BJ (cell line): Measurements from ENCODE around the gene SLC22A23. TPM values are rescaled to one million over a fixed set of nuclear protein-coding genes. Genes with fewer than 3 reads are reported as not detected.
A peak's percentile ranks its signal among the peaks of the same experiment; 100 is the strongest.

Experiments used
- CTCF ChIA-PET: fragments of 350-600 bp; formaldehyde crosslinking; extraction: SDS; loops from one replicate; lab custom pipeline; 2021; ENCODE audit warnings: antibody characterized with exemption, inconsistent platforms; lab: Yijun Ruan, JAX
- POLR2A ChIA-PET: fragments of 300-600 bp; sonication (Branson Sonifier 250); formaldehyde crosslinking; extraction: SDS; loops from one replicate; lab custom pipeline; 2021; ENCODE audit warnings: antibody characterized with exemption; lab: Charles Lee
- DNase-seq: peaks from one replicate; pipeline ENCODE4 v3.0.0-alpha.2; 2011; ENCODE audit warnings: low read depth
- H3K27me3 ChIP-seq: 2 replicates; pipeline ENCODE4 v1.6.0; 2011; ENCODE audit warnings: low read length; ENCODE audit not compliant: control insufficient read depth, insufficient read depth
- H3K36me3 ChIP-seq: 2 replicates; pipeline ENCODE4 v1.5.1; 2011; ENCODE audit warnings: low read length; ENCODE audit not compliant: control insufficient read depth, insufficient read depth
- H3K4me3 ChIP-seq: 2 replicates; pipeline ENCODE4 v1.5.1; 2011; ENCODE audit warnings: low read depth, mild to moderate bottlenecking, control low read depth, low read length
- CTCF ChIP-seq: IDR thresholded peaks from 2 replicates; pipeline ENCODE4 v1.5.1; 2011; ENCODE audit warnings: low read depth, mild to moderate bottlenecking, control low read depth, inconsistent platforms, low read length, moderate library complexity; ENCODE audit not compliant: insufficient read depth
- polyA plus RNA-seq: library from polyadenylated mRNA; depleted of rRNA; stranded (reverse); fragments of >200 nt; gene quantifications from 2 replicates; pipeline ENCODE4 v1.2.3, GENCODE V29; 2011

Gene SLC22A23
- polyA plus RNA-seq, 1 experiment = 0.44 TPM

- ChIA-PET CTCF (interaction anchor here (0.7 to 1.2 kb wide), 4 partner anchors 12 to 153 kb away, joined by 3 to 5 read pairs (median 4); no protein-coding TSS in a partner anchor), POLR2A (no interaction called here)
- TF ChIP-seq CTCF = no peak
- Histone ChIP-seq H3K27me3 (peaks cover 43% of the 10 kb centered on the region), H3K4me3 (no peak overlapping the region), H3K36me3 (no peaks in the 10 kb centered on the region)
- no peak for DNase-seq
Measured at GRCh38 chr6:3229566-3230178, 227.2 kb downstream of the SLC22A23 start.

- Histone ChIP-seq H3K4me3 (no peak overlapping the region), H3K36me3 (no peaks in the 10 kb centered on the region), H3K27me3 (peaks cover 43% of the 10 kb centered on the region)
- CTCF ChIA-PET = interaction anchor here (0.7 to 1.0 kb wide), 2 partner anchors 11 to 22 kb away, joined by 3 to 5 read pairs; no protein-coding TSS in a partner anchor
- POLR2A ChIA-PET = no interaction called here
- no peak for DNase-seq
- TF ChIP-seq CTCF = no peak
Measured at GRCh38 chr6:3228771-3229565, 227.9 kb downstream of the SLC22A23 start.

- POLR2A ChIA-PET = no interaction called here
- Histone ChIP-seq H3K36me3 (no peaks in the 10 kb centered on the region), H3K4me3 (peak overlapping the region; percentile 46; the same call in 1 of the 2 replicates), H3K27me3 (peaks cover 40% of the 10 kb centered on the region)
- no peak for DNase-seq
- CTCF ChIA-PET = no interaction called here
- no peak for TF ChIP-seq CTCF
Measured at GRCh38 chr6:3228046-3228671, 228.7 kb downstream of the SLC22A23 start.

- ChIA-PET CTCF (interaction anchor here (0.8 to 1.6 kb wide), 3 partner anchors 9 to 16 kb away, joined by 3 to 4 read pairs (median 3); no protein-coding TSS in a partner anchor), POLR2A (interaction anchor here (1.1 kb wide), 1 partner anchor 74 kb away, joined by 6 read pairs; no protein-coding TSS in a partner anchor)
- Histone ChIP-seq H3K4me3 (peak within 1 kb of the TSS; percentile 46), H3K36me3 (no peaks in the 10 kb centered on the region), H3K27me3 (peaks cover 42% of the 10 kb centered on the region)
- TF ChIP-seq CTCF = no peak
- no peak for DNase-seq
Measured at GRCh38 chr6:3227363-3228045, 229.3 kb downstream of the SLC22A23 start, which contains the start of gene TUBB2B. Gene TUBB2B, minus strand, starts transcription at chr6:3227653. Its CDS starts 110 bp downstream, at chr6:3227543.
